Vagina (tissue), 2 donors: ENCODE data around the gene GTF3C2.

Experiments used
- POLR2AphosphoS5 ChIP-seq, 2 donors: sonication (generic); formaldehyde crosslinking; IDR thresholded peaks; one replicate each; pipeline ENCODE4 v1.9.0; 2017; ENCODE audit warnings: antibody characterized with exemption in 2 of 2, mild to moderate bottlenecking in 2 of 2, low read depth in 1 of 2; ENCODE audit not compliant: insufficient read depth in 1 of 2
- TF ChIP-seq, protein P1 (sequence below), 3 experiments: fragments of 450-650 bp in 2 of 3; fragments of 200-600 bp in 1 of 3; sonication (generic) in 1 of 3; IDR thresholded peaks; one replicate each; pipeline ENCODE4 v1.5.1; 2017 to 2019; ENCODE audit warnings: antibody characterized with exemption in 3 of 3, mild to moderate bottlenecking in 2 of 3, moderate library complexity in 2 of 3

- TF ChIP-seq, protein P1, sequence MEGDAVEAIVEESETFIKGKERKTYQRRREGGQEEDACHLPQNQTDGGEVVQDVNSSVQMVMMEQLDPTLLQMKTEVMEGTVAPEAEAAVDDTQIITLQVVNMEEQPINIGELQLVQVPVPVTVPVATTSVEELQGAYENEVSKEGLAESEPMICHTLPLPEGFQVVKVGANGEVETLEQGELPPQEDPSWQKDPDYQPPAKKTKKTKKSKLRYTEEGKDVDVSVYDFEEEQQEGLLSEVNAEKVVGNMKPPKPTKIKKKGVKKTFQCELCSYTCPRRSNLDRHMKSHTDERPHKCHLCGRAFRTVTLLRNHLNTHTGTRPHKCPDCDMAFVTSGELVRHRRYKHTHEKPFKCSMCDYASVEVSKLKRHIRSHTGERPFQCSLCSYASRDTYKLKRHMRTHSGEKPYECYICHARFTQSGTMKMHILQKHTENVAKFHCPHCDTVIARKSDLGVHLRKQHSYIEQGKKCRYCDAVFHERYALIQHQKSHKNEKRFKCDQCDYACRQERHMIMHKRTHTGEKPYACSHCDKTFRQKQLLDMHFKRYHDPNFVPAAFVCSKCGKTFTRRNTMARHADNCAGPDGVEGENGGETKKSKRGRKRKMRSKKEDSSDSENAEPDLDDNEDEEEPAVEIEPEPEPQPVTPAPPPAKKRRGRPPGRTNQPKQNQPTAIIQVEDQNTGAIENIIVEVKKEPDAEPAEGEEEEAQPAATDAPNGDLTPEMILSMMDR (IDR thresholded peaks at IDR 0.05) = no peak
- TF ChIP-seq POLR2AphosphoS5 (IDR thresholded peaks at IDR 0.05; ENCODE audit: insufficient read depth in 1 of 2, low read depth in 1 of 2) = no peak
Observed at GRCh38 chr2:27350106-27350693, 6.4 kb downstream of the GTF3C2 start.
